HG03439 (cell line): Measurements from ENCODE around the gene STPG1.

Experiments used
- ATAC-seq: cut with Tn5 transposase; IDR thresholded peaks from one replicate; pipeline ENCODE4 v1.9.1; 2021; ENCODE audit warnings: mild to moderate bottlenecking, moderate library complexity; ENCODE audit not compliant: unreplicated experiment

Gene STPG1

DNA sequence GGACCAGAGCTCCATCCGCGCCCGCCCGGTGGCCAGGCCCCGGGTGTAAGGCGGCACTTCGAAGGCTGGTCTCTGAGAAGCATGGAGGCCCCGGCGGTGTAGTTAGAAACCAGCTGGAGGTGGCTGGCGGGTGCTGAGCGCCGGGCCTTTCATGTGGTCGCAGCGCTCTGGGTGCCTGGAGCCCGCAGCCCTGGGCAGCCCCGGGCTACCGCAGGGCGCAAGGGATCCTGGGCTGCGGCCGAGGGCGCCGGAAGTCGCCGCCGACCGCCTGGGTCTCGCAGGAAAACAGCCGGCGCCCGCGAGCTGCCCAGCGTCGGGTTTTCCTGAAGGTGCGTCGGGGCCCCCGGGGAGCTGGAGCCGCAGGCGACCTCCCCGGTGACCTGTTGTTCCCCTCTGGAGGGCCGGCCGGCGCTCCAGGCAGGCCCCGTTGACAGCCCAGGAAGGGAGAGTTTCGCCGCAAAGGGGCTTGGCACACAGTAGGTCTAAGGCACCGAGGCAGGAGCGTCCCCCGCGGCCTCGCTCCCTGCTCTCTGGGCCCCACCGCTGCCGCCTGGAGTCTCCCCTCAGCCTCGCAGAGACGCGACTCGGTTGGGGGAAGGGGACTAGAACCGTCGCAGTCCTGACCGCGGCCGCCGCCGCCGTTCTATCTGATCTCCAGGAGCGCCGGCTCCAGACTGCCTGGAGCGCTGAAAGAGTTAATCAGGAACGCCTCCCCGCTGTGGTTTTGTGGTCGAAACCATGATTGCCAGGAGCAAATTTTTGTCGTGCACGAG, 91.7 kb downstream of the STPG1 start:
- ATAC-seq = peak; percentile 65

DNA sequence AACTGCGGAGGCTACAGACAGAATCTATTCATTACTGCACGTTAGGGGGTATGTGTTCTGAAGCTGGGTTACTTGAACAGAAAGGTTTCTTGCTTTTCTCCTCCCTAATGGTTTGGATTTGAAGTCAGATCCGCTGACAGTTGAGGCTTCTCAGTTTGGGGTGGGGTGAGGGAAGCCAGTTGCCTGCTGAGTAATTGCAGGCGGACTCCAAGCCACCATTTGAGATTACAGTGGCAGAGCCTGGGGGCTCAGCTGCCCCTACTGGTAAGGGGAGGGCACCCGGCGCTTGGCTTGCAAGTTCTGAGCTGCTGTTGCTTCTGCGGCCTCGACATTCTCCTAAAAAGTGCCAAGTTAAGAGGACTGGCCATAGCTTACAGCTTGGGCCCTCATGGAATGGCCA, 92.5 kb downstream of the STPG1 start:
- no peak for ATAC-seq

DNA sequence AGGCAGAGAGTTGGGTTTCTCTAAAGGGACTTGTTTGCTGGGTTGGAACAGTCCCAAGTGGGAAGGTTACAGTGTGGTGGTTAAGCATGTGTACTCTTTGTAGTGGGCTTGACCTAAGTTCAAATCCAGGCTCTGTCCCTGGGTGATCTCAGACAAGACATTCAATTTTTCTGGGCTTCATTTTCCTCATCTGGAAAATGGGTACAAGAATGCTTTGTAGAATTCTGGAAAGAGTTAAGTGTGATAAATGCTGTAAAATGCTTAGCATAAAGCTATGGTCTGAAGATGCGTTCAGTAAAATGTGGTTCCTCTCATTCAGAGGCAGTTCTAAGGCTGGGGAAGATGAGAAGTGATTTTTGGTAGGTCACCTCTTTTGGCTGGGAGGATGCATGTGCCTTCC, 93.6 kb downstream of the STPG1 start:
- no peak for ATAC-seq

DNA sequence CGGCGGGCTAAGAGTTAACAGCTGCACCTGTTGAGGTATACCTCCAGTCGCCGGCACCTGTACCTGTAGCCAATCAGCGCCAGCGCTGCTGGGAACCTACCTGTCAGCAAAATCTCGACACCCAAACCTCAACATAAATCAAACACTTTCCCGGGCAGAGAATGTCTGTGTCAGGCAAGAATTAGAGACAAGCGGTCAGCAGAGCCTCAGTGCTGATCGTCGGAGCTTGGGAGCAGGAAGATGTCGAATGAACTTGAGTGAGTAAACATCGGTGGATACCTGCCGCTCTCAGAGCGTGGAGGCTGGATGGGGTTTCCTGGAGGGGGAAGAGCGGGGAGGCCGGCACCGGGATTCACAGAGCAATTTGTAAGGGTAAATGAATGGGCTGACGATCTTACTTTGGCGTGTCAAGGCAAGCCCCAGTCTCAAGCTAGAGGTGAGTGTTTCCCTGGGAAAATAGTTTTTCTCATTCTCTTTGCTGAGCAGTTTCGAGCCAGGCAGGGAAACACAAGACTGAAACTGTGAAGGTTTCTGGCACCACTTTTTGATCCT, 94.2 kb downstream of the STPG1 start, which contains the start of gene GRHL3:
TSS of gene GRHL3 (plus strand) at position 46 of the 552 bp plus-strand sequence. CDS start at position 241, 195 bp downstream.
- ATAC-seq = no peak

DNA sequence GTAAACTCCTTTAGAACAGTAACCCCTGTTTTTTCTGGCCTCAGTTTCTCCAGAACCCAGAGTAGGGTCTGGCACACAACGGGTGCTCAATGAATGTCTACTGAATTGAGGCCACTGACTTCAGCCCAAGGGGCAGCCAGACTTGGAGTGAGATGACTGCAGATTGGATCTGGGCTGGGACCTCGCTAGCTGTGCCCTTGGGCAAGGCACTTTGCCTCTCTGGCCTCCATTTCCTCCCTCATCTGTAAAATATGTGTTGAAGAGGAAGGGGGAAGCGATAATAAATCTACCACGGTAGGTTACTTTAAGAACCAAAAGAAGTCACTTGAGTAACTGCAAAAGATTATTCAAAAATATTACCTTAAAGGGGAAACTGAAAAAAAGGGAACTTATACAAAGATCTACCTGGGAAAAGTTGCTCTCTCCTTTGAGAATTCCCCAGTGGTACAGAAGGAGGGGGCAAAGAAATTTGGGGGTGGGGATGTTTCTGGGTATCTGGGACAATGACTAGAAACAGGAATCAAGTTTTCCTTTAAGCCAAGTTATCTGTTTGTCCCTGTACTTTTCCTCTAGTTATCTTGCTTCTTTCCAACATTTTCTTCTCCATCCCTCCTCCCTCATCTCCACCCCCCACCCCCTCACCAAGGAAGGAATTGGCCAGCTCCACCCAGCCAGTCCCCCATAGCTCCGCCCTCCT, 94.8 kb downstream of the STPG1 start:
- no peak for ATAC-seq

DNA sequence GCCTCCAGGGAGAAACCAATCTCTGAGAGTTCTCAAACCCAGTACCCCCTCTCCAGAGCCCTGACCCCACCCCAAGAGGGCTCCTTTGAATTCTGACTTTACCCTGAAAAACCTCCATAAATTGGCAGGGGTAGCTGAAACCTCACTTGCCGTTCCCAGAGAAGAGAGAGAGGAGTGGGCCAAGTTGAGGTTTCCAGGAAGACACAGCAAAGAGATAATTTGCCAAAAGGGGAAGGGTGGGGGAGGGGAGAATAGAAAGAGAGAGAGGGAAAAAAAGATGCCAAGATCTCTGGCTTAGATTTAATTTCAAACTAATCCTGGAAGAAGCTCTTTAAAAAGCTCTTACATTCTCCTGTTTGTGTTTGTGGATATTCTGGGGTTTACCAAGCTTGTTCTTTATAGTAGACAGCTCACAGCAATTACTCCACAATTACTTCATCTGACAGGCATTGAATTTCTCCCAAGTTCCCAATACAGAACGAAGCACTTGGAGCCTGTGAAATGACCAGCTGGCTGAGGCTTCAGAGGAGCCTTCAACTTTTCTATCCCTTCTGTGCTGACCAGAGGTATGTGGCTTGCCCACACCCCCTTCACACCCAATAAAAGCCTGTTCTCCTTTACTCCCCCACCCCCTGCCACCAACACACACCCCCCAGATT, 95.5 kb downstream of the STPG1 start:
- ATAC-seq = no peak

DNA sequence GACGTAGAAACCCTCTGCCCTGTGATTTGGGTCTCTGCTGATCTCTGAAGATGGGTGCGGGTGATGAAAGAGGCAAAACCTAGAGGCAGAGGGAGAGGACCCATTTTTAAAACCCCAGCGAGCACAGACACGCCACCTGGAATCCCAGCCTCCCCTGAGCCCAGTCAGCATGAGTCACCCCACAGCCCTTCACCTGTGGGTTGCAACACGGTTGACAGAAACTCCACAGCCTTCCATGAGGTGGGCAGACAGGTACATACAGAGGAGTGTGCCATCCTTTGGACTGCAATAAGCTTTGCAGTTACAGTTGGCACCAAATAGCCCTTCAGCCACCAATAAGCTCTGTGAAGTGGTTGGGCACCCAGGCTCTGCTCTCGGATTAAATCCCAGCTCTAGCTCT, 96.5 kb downstream of the STPG1 start:
- no peak for ATAC-seq

DNA sequence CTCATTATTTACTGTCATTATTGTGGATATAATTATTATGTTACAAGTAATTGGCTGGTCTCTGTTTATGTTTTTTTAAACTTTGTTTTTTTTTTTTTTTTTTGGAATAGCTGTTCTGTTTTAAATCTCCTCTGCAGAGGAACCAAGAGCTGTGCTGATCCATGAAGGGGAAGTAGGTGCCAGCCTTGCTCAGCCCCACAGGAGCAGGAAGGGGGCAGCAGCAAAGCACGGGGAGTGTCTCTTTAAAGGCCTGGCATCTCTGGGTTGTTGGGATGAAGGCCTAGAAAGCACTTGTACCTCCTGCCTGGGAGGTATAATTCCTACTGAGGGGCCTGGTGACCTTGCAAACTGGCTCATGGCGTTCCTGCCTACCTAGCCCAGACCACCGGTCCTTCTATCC, 96.9 kb downstream of the STPG1 start:
- no peak for ATAC-seq

DNA sequence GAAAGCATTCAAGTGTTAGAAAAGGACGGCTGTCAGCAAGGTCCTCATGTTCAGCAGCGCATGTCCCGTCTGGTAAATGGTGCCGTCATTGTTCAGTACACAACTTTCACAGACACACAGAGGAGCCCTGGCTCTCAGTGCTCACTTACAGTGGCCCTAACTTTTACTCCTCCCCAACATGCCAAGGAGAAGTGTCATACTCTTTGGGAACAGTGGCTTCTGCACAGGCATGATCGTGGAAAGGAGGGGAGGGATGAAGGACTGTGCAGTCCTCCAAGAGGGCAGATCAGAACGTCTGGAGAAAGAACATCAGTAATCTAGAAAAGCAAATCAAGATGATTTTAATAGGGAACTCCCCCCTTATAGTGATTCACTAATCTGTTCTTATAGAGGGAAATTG, 98.2 kb downstream of the STPG1 start:
- ATAC-seq = no peak

DNA sequence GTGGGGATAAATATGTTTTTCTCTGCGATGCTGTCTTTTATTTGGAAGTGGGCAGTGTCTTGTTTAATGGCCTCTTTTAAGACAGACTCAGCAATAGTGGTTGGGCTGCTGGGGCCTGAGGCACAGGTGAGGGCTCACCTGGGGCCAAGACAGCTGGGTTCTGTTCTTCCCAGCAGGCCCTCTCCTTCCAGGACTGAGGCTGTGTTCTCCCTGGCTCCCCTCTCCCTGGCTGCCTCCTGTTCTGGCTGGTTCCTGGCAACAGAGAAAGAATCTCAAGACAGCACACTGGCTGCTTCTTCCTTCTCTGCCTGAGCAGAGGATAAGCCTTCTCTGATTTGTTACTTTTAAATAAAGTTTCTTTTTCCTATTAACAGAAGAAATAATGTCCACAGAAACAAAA, 101.8 kb downstream of the STPG1 start:
- ATAC-seq = no peak

DNA sequence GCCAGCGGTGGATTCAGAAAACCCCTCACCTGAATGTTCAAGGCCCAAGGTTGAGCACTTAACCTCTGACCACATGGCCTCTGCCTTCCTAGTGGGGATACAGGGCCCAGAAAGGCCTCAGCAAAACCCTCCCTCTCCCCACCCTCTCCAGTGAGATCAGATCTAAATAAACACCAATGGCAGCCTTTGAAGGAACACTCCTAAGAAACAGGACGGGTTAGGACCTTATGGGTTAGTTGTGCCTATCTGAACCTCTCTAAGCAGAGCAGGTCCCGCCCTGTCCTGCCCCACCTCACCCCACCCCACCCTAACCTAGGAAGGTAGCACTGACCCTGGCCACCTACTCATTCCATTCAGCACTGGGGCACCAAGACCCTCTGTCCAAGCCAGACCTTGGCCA, 102.3 kb downstream of the STPG1 start:
- no peak for ATAC-seq

DNA sequence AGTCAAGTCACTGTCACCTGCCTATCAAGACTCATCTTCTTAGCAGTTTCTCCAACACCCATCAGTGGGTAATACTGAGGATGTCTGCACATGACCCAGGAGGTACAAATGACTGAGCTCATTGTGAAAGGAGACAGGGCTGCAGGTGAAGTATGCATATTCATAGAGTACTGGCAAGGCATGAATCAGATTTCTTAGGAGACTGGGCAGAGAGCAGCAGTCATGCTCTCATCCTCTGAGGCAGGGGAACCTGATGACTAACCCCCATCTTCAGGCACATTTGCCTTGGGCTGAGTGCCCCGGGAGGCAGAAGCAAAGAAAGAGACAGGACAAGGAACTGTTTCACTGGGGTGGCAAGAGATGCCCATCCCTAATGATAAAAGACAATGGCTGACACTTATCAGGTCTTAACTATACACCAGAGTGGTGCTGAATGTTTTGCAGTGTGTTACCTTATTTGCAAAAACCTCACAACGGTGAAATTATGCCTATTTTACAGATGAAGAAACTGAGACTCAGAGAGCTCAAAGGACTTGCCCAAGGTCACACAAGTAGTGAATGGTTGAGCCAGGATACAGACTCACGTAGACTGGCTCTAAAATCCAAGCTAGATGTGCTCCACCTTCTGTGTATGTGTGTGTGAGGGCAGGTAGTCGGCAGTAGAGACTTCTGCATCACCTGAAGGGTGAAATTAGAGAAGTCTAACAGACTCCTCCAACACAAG, 103.7 kb downstream of the STPG1 start:
- ATAC-seq = no peak

DNA sequence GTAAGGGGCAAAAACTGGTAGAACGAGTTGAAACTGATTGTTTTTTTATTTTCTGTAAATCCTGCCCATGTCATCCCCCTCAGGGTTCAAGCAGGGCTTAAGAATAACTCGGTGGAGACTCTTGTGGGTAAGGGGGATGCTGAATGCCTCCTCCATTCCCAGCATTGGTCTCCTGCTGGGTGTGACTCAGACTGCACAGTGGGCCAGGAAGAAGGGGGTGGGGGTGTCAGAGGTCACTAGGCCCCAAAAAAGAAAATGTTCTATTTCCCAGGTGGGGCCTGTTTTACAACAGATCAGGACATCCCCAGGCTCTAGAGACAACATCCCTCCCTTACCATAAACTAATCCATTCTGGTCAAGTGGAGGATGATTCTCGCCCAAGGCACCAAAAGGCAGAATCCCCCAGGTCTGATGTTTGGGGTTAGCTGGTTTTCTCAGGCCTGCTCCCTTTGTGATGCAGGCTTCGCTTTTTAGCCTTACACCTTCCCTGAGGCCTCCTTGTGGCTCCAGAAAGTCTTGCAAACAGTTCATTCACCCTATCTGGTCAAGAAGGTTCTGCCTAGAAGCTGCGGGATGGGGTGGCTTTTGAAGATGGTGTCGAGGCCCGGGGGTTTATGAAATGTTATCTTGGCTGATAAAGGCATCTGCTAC, 105.1 kb downstream of the STPG1 start:
- ATAC-seq = no peak
